LHCN-M2 (cell line): ENCODE results near the gene CACNA1B. TPM values are rescaled to one million over a fixed set of nuclear protein-coding genes. Genes with fewer than 3 reads are reported as not detected.

Source experiments
- DNase-seq: peaks from one replicate; pipeline ENCODE4 v3.0.0-alpha.2; 2012; ENCODE audit warnings: low read depth
- total RNA-seq: library from RNA; depleted of rRNA; stranded (reverse); fragments of >200 nt; gene quantifications from 2 replicates; pipeline ENCODE4 v1.2.3, GENCODE V29; 2014

CACNA1B gene
- total RNA-seq, 1 experiment from 2014 or later, result not detected

DNA sequence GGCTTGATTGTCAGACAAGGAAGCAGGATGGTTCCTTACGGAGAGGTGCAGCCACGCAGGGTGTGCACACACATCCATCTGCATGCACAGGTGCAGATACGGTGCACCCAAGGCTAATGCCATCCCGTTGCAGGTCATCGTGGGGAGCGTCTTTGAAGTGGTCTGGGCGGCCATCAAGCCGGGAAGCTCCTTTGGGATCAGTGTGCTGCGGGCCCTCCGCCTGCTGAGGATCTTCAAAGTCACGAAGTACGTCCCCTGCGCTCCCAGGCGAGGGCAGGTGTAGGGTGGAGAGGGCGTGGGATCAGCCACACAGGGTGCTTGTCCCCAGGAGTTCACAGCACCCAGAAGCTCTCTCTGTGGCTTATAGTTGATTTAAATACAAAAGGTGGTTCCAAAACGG is 106.4 kb downstream of the CACNA1B start:
- no peak for DNase-seq

DNA sequence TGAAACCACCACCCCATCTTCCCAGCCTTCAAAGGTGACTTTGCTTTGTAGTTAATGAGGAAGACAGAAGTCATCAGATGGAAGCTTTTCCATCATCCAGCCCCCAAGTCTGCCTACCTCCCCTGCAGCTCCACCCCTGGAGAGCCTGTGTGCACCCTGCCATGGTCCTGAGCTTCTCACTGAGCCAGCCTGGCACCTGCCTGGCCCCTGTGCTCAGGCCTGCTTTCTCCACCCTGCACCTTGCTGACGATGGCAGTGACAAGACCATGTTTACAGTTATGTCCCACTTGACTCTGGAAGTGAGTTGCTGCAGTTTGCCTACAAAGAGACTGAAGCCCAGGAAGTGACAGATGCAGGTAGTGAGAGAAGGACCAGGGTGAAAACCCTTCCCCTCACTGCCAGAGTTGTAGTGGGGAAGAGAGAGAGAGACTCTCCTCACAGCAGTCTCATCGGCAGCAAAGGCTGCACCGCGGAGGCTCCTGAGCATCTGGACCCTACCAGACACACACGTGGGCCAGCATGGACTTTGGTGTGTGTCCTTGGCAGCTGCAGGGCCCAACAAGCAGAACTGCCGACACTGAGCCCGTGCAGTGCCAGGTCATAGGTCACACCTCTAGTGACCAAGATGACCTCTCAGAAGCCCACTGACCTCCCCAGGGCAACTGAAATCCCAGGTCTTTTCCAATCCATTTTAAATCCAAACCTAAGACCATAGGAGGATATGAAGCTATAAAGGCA is 107.1 kb downstream of the CACNA1B start:
- DNase-seq, result no peak

DNA sequence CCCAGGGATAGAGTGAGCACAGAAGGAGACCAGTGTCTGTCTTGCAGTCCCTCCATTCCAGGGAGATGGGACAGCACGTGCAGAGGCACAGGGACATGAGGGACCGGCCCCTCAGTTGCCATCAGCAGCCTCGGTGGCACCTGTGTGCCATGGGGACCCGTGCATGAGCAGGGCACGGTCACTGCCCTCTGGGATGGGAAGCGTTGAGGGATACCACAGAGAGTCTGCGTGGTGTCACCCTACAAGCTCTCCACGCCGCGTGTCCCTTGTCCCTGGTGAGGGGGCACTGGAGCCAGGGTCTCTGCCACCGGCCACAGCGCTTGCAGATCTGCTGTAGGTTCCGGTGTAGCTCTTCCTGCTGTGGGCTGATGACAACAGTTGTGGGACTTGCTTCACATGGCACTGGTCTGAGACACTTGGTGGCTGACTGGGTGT is 108.1 kb downstream of the CACNA1B start:
- no peak for DNase-seq

DNA sequence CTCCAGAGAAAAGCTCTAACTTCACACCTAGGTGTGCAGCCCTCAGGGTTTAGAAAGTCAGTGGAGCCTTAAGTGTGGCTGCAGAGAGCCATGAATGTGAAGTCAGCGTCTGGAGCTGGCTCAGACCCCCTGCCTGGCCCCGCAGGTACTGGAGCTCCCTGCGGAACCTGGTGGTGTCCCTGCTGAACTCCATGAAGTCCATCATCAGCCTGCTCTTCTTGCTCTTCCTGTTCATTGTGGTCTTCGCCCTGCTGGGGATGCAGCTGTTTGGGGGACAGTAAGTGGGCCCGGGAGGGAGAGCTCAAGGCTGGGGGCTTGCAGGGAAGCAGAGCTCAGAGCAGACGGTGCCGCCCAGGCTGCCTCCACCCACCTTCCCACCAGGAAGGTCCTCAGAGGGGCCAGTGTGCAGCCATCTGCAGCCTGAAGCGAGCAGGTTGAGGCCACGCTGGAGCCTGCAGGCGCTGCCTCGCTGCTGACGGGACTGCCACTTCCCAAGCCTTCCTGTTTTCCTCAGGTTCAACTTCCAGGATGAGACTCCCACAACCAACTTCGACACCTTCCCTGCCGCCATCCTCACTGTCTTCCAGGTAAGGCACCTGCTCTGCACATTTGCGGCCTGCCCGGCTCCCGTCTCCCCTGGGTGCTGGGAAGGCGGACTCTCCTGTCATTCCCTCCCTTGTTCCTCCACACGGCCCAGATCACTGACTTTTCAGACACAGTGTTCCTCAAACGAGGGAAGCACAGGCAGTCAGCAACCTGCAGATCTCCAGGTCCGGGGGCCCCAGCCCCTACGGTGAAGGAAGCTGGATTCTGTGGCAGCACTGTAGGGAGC is 108.9 kb downstream of the CACNA1B start:
- DNase-seq, result no peak

DNA sequence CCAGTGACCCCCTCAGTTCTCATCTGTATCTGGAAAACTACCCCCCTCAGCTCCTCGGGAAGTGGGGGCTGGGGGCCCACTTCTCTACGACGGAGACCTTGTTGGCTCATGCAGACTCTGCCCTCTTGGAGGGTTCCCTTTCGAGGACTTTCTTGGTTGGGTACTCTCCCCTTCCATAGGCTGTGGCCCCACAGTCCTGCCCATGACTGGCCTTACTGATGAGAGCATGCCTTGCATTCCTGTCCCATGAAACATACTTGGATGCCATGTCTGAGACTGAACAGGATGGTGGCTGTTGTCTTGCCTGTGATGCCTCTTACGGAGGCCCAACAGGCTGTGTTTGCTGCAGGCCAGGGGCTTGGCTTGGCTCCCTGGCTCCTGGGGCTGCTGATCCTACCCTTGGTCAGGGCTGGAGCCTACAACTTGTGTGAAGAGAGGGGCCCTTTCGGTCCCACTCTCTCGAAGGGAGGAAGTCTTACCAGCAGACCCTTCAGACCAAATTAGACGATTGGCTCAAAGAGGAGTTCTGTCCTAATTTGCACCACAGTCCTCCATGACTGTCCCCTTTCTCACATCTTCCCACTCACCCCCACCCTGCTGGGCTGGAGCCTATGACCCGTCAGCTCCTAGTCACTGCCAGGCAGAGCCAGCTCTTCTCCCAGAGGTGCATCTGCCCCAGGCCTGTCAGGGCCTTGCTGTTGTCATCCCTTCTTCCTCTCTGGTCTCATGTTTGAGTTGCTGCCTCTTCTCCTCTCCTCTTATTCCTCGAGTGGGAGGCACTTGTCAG is 109.9 kb downstream of the CACNA1B start:
- DNase-seq, result no peak

DNA sequence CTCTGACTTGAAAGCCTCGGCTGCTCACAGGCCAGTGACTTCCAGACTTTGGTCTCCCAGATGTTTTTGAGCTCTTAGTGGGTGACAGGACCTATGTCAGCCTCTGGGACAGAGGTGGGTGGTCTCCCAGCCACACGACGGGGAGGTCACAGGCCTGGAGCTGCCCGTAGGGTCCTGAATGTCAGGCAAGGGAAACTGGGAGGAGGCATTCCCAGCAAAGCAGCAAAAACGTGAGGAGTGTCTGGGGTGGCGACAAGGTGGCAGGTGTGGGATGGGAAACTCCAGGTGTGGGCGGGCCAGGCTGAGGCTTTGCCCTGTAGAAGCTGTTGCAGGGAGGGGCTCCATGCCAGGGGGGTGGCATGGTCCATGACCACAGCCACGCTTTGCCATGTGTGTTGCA is 110.5 kb downstream of the CACNA1B start:
- DNase-seq, result no peak

DNA sequence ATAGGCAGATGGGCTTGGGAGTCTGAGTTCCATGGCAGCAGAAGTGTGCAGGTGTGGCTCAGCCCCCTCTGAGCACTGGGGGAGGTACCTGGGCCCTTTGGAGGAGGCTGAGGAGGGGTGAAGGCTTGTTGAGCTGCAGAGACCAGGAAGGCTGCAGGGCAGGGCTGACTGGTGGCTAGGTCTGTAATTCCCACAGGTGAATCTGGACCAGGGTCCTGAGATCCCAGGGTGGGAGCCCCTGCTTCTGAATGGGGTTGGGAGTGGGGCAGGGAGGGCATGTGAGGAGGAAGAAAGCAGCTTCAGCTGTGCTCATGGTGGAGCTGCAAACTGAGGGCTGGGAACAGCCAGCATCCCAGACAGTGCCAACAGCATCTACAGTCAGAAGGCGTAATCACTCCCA is 111.1 kb downstream of the CACNA1B start:
- no peak for DNase-seq

DNA sequence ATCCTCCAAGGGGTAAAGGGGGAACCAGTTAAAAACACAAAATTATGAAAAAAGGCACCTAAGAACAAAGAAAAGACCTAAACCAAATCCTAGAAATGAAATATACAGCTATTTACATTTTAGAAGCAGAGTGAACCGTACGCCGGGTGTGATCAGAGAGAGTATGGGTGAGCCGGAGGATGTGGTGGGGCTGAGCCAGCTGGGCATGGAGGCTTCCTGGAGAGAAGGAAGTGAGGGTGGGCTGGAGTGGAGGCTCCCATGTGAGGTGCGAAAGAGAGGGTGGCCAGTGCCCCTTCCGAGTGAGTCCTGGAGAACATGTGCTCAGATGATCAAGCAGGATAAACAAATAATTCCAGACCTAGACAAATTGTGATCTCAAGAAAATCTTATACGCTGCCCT is 111.6 kb downstream of the CACNA1B start:
- DNase-seq, result no peak

DNA sequence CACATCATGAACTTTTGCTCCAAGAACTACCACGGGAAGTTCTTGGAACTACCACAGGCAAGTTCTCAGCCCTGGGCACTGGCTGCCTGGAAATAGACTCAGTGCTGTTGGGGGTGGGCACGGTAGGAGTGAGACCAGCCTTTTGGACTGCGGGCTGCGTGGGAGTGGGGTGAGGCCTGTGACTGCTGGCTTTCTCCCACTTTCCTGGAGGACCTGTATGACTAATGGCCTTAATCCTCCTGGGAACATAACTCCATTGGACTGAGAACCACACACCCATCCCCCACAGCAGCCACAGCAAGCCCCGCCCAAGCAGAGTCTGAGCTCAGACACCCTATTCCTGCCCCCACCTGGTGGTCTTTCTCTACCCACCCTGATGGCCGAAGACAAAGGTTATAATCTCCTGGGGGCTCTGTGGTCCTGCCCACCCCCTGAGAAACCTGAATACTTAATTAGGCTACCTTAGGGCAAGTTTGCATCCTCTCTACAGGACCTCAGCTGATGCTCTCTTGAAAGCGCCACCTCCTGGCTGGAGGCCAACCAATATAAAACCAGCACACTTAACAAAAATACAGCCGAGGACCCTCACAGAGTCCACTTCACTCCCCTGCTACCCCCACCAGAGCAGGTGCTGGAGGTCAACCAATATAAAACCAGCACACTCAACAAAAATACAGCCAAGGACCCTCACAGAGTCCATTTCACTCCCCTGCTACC is 112.6 kb downstream of the CACNA1B start:
- DNase-seq, result no peak

DNA sequence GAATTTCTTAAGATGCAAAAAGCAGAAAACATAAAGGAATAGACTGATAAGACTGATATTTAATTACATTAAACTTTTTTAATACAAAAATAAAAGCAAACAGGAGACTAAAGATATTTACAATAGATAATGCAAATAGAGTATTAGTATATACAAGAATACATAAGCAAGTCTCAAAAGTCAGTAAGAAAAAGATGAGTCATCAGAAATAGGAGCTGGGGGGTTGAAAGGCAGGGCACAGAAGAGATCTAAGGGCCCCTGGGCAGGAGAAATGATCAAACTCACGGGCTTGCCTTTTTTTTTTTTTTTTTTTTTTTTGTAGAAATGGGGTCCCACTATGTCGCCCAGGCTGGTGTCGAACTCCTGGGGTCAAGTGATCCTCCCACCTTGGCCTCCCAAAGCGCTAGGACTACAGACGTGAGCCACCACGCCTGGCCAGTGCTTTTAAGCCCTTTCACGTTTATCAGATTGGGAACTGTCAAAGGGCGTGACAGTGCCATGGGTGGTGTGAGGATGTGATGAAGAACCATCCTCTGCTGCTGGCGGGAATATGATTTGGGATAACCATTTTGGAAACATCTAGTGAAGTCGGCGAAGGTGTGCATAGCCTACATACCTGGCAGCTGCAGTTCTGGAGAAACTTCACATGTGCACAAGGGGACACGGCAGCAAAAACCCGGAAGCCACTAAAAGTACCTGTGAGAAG is 126.1 kb downstream of the CACNA1B start:
- DNase-seq, result no peak

DNA sequence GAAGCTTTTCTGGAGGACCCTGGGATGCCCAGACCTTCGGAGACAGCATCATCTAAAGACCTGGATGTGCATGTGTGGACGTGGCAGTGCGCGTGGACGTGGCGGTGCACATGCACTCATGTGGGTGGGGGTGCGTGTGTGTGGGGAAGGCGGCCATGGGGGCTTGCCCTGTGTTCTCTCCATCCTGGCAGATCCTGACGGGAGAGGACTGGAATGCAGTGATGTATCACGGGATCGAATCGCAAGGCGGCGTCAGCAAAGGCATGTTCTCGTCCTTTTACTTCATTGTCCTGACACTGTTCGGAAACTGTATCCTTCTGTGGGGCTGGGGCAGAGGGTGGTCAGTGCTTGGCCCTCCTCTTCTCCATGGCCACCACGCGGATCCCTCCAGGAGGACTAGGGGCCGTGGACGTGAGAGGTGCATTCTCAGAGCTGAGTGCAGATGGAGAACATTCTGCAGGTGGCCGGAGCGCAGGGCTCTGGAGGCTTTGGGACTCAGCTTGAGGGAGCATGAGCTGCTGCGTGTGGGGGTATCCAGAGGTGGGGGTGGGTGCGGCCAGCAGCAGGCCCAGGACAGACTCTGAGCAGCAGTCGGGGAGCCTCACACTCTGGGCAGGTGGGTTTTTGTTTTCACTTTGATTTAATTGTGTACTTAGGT is 129.1 kb downstream of the CACNA1B start:
- DNase-seq, result no peak

DNA sequence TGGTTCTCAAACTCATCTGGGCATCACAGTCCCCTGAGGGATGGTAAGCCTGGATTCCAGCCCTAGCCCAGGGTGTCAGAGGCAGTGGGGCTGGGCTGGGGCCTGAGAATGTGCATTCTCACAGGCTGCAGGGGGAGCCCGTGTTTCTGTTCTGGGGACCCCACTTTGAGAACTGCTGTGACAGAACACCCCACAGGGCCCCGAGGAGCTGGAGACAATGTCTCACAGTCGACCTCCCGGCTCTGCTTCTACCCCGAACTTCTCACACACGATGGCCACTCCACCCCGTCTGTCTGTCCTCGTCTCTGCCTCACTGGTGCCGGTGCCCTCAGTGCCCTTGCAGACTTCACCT is 130.0 kb downstream of the CACNA1B start:
- no peak for DNase-seq

DNA sequence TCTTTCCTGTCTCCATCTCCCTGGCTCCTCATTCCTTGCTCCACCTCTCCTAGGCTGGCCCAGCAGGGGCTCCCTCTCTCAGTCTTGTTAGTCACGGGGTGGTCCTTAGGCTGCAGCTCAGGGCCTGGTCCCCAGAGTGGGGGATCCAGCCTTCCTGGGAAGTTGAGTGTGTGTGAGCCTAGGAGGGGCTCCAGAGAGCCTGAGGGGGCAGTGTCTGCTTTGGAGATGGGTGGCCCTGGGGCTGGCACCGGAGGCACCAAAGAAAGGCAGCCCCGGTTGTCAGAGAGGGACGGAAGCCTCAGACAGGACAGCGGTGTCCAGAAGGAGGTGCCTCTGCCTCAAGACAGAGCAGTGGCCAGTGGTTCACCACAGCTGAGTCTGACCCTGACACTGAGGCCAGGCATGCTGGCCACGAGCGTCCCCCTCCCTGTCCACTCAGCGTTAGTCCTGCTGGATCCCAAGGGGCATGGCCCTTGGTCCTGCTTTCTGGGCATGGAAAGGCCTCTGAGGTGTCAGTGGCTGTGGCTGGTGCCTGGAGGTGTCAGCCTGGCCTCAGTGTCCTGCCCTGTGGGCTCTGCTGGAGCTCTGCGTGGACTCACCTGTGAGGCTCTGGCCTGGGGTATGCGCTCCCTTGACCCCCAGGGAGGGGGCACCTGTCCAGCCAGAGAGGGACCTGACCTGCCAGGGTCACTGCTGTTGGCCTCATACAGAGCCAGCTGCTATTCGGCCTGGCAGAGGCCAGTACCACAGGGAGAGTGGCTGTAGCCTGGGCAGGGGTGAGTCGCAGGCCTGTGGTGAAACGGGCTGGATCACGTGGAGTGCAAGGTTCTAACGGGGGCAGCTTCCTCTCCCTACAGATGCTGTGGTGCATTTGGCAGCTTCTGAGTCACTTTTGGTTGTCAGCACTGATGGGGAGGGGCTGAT is 130.6 kb downstream of the CACNA1B start:
- peak; percentile 2 for DNase-seq

DNA sequence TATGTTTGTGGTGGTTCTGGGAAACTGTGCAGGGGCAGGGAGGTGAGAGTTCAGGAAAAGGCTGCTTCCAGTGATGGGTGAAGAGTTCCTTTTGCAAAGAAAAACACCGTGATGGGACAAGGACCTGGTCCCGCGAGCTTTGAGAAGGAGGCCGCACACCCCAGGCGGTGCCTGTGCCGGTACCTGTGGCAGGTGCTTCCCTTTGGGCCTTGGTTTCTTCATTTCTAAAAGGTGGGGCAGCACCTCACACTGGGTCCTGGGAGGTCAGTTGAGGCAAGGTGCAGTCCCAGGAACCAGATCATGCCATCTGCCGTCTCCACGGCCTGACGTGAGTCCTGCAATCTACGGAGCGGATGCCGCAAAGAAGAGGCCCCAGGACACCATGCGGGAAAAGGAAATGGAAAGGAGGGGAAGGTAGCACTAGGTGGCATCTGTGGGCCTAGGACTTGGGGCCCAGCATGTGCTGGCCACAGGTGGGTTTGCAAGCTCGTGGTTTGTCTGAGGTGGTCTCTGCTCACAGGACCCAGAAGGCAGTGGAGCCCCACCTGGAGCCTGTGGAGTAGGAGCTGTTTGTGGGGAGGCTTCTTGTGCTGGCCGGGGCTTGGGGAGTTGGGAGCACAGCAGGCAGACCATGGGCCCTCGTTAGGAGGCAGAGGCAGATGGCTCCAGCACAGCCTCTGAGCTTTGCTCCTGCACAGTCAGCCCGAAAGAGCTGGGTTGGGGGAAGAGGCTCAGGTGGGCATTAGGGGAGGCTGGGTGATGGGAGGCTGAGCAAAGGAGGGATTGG is 131.6 kb downstream of the CACNA1B start:
- no peak for DNase-seq

DNA sequence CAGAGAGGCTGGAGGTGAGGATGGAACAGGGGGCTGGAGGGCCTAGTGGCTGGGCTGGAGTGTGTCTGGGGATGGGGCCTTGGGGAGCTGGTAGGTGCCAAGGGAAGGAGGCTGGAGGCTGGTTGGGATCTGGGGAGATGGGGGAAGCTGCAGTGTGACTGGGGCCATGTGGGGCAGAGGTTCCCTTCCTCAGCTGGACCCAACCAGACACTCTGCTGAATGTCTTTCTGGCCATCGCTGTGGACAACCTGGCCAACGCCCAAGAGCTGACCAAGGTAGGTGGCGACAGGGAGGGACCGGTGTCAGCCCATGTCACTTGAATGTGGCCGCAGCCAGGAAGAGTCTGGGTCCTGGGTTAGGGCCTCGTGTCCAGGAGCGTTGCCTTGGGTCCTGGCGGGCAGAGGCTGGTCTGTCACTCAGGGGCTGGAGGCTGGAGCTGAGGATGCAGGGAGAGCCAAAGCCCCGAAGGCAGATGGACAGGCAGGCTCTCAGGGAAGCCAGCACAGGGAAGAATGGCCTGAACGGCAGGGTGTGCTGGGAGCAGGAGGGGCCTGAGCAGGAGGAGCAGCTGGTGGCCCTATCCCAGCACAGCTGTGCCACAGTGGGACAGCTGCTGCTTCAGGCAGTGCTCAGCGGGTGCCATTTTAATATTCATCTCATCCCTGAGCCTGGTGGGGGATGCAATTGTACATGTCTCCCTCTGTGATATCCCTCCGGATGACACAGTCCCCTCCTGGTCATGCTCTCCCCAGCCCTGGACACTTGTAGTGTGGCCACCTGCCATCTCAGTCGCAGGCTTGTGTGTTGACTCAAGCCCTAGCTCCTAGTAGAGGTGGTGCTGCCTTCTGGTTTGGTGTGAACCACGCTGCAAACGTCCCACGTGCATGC is 132.5 kb downstream of the CACNA1B start:
- DNase-seq, result no peak

DNA sequence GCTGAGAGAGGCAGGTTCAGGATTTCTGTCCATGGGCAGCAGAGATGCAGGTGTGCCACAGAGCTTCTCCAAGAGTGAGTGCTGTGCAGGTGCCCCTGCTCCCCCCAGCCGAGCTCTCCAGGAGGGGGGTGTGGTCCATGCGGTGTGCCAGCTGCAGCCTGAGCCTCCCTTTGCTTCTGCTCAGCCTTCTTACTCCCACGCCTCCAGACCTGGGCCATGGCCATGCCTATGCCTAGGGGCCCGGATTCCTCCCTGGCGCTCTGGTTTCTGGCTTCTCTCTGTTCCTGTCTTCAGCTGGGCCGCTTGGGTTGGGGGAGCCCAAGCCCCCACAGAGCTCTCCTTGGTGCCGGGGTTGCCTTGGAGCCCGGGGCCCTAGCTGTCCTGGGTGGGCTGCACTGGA is 133.3 kb downstream of the CACNA1B start:
- no peak for DNase-seq

DNA sequence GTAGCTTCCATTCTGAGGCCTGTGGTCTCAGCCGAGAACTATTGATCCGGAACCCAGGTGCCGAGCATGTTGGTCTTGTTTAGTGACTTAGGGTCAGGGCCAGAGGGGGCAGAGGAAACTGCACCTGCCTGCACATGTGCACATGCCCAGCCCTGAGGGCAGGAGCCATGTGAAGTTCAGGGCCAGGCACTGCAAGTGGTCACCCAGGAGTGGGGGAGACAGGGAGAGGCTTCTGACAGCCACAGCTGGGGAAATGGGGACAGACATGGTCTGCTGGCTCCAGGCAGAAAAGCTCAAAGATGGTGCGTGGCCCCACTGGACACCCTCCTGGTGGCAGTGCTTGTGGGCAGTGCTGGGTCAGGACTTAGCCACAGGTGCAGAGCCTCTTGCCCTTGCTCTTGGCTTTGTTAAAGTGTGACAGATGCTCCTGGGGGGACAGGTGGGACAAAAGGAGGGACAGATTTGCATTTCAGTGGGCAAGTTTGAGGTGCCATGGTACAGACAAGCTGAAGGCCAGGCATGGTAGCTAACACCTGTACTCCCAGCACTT is 134.4 kb downstream of the CACNA1B start:
- DNase-seq, result no peak
